GM10248 (cell line): ENCODE data around the gene MANEAL.

Source experiments
- CTCF ChIA-PET: fragments of 300-600 bp; sonication (Branson Sonifier 250); formaldehyde crosslinking; extraction: SDS; loops from one replicate; lab custom pipeline; 2021; ENCODE audit warnings: antibody characterized with exemption; lab: Yijun Ruan, JAX
- POLR2A ChIA-PET: fragments of 350-650 bp; sonication (Branson Sonifier 250); formaldehyde crosslinking; extraction: SDS; loops from one replicate; lab custom pipeline; 2020; ENCODE audit warnings: antibody characterized with exemption; lab: Yijun Ruan, JAX
- DNase-seq: peaks from one replicate; pipeline ENCODE4 v3.0.0; 2012; ENCODE audit errors: extremely low spot score
- CTCF ChIP-seq: IDR thresholded peaks from 2 replicates; pipeline ENCODE4 v1.5.1; 2012; ENCODE audit warnings: mild to moderate bottlenecking, low read depth; ENCODE audit errors: extremely low read depth, missing control alignments, control extremely low read depth

The MANEAL gene

DNA sequence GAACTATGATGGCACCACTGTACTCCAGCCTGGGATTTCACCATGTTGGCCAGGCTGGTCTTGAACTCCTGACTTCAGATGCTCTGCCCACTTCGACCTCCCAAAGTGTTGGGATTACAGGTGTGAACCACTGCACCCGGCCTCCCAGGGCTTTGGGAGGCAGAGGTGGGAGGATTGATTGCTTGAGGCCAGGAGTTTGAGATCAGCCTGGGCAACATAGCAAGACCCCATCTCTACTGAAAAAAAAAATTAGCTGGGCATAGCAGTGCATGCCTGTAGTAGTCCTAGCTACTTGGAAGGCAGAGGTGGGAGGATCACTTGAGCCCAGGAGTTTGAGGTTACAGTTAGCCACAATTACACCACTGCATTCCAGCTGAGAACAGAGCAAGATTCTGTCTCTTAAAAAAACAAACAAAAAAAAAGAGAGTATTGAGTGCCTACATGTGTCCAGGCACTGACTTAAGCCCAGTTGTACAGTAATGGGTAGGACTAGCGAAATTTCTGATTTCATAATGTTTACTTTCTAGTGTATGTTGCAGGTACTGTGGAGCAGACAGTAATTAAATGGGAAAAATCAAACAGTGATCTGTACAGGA, 4.2 kb downstream of the MANEAL start:
- ChIA-PET CTCF (interaction anchor here (1.0 to 1.9 kb wide), 3 partner anchors 9 to 62 kb away, joined by 3 to 6 read pairs (median 4); partner anchors contain the start of gene MTF1), POLR2A (interaction anchor here (0.7 kb wide), 1 partner anchor 50 kb away, joined by 6 read pairs; no protein-coding TSS in a partner anchor)
- no peak for TF ChIP-seq CTCF
- no peak for DNase-seq

GRCh38 chr1:37802439-37802838, 8.8 kb downstream of the MANEAL start:
- no peak for TF ChIP-seq CTCF
- no peak for DNase-seq
- ChIA-PET CTCF (no interaction called here), POLR2A (no interaction called here)

- POLR2A ChIA-PET, result interaction anchor here (1.0 to 1.4 kb wide), 2 partner anchors 16 to 53 kb away, joined by 3 to 5 read pairs; no protein-coding TSS in a partner anchor
- no peak for DNase-seq
- no peak for TF ChIP-seq CTCF
- CTCF ChIA-PET, result interaction anchor here (1.2 to 2.7 kb wide), 4 partner anchors 10 to 13 kb away, joined by 3 to 11 read pairs (median 4); no protein-coding TSS in a partner anchor
Measured at GRCh38 chr1:37807220-37807554, 13.5 kb downstream of the MANEAL start.

- ChIA-PET POLR2A (interaction anchor here (0.6 to 1.4 kb wide), 7 partner anchors 9 to 94 kb away, joined by 3 to 8 read pairs (median 3); no protein-coding TSS in a partner anchor), CTCF (interaction anchor here (1.1 to 2.7 kb wide), 9 partner anchors 8 to 96 kb away, joined by 3 to 11 read pairs (median 4); partner anchors contain the start of gene MTF1)
- DNase-seq, result peak; percentile 98
- TF ChIP-seq CTCF, result no peak
Measured at GRCh38 chr1:37807555-37808368, 14.1 kb downstream of the MANEAL start, which contains the start of the genes C1orf122 and YRDC. C1orf122 (plus strand) TSS chr1:37807790; CDS start chr1:37808405, 615 bp downstream. YRDC (minus strand) TSS chr1:37808208; CDS start chr1:37808180, 28 bp downstream.

- ChIA-PET POLR2A (interaction anchor here (0.6 to 1.4 kb wide), 8 partner anchors 9 to 1203 kb away, joined by 3 to 8 read pairs (median 4); no protein-coding TSS in a partner anchor), CTCF (interaction anchor here (0.6 to 2.7 kb wide), 9 partner anchors 8 to 141 kb away, joined by 3 to 11 read pairs (median 3); partner anchors contain the start of gene MTF1)
- DNase-seq, result peak; percentile 84
- no peak for TF ChIP-seq CTCF
Measured at GRCh38 chr1:37808369-37809319, 15.0 kb downstream of the MANEAL start.
